HPDE6-E6E7 (cell line): ENCODE measurements around the gene P4HA2.
"Not testable (repeated sequence)": the region's sequence is repeated elsewhere in the genome, so short reads cannot be mapped to it uniquely, and the experiment has no call there.

Experiments
- DNase-seq: peaks from one replicate; pipeline ENCODE4 v3.0.0; 2011; ENCODE audit warnings: missing footprints; ENCODE audit errors: extremely low spot score

The P4HA2 gene

DNA sequence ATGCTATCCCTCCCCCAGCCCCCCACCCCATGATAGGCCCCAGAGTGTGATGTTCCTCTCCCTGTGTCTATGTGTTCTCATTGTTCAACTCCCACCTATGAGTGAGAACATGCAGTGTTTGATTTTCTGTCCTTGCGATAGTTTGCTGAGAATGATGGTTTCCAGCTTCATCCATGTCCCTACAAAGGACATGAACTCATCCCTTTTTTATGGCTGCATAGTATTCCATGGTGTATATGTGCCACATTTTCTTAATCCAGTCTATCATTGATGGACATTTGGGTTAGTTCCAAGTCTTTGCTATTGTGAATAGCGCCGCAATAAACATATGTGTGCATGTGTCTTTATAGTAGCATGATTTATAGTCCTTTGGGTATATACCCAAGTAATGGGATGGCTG lies 82.3 kb downstream of the P4HA2 start:
- not testable (repeated sequence) for DNase-seq

DNA sequence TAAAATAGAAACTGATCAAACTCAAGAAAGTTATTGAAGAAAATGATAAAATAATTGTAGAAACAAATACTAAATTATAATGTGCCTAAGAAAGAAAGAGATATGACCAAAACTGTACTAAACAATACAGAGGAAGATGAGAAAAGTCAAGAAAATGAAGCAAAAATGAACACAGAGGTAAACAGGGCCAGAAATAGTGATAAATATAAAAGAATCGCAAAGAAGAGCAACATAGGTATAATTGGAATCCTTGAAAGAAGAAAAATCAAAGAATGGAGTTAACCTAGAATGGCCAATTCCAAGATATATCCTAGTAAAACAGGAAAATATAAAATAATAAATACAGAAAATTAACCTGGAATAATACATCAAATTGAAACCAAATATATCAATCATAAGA lies 84.5 kb downstream of the P4HA2 start:
- no peak for DNase-seq

DNA sequence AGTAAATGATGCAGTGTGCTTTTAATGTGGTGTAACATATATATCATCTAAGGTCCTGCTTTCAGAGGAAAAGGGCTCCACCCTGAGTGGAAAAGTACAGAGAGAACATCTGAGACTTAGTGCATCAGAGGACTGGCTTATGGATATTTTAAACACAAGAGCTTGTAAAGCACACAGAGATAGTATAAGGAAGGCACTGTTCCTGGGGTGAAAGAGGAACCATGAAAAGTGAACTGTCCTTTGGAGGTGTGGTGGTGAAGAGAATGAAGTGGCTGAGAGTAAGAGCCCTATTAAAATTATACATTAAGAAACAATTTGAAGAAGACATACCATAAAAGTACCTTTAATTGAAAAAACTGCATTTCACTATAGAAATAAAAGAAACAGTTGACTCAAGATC lies 85.2 kb downstream of the P4HA2 start:
- no peak for DNase-seq
